K562 treated with DMSO at 1 percent for 24 hours (cell line): Measurements from ENCODE around the gene CIB4. TPM values are rescaled to one million over a fixed set of nuclear protein-coding genes. Genes with fewer than 3 reads are reported as not detected.

Experiments used
- total RNA-seq: library from RNA; unstranded; fragments of 300-600 nt; gene quantifications from 2 replicates; pipeline ENCODE4 v1.2.3, GENCODE V29; 2022; ENCODE audit warnings: low read depth; ENCODE audit not compliant: insufficient read depth

CIB4 gene
- total RNA-seq: not detected in 2 replicates

GRCh38 chr2:26640781-26641564 lies at the start of gene CIB4:
Gene CIB4, minus strand, starts transcription at chr2:26641366. Its CDS starts 52 bp downstream, at chr2:26641314.

Other genes with a start within 250 kb of the CIB4 start
- not detected in 2 replicates for gene DRC1, start 239.4 kb downstream of the CIB4 start, total RNA-seq
- not detected in 2 replicates for gene OTOF, start 163.2 kb downstream of the CIB4 start, total RNA-seq
- 0.08 TPM in 1 of 2 replicates, not detected in the other for gene KCNK3, start 51.4 kb upstream of the CIB4 start, total RNA-seq
- gene SLC35F6, start 122.9 kb upstream of the CIB4 start, total RNA-seq: 22.5 and 25.8 TPM in 2 replicates
- gene CENPA, start 144.7 kb upstream of the CIB4 start, total RNA-seq: 57.5 and 67.3 TPM in 2 replicates
- gene DPYSL5, start 206.8 kb upstream of the CIB4 start, total RNA-seq: not detected in 2 replicates